GM12878 (cell line): Measurements from ENCODE around the gene COL25A1. TPM values are rescaled to one million over a fixed set of nuclear protein-coding genes. Genes with fewer than 3 reads are reported as not detected.

Experiments used
- ATAC-seq: fragments of 200-7000 bp; cut with Tn5 transposase; 3 replicates; pipeline ENCODE4 v1.9.1; 2020; ENCODE audit warnings: mild to moderate bottlenecking, moderate library complexity
- BruUV-seq: library from RNA; stranded (reverse); fragments of 400-500 nt; replicated peaks from 2 replicates; lab custom pipeline; 2021; lab: Mats Ljungman, UMichigan
- CTCF ChIA-PET: fragments of 300-600 bp; sonication (Branson Sonifier 250); formaldehyde crosslinking; extraction: SDS; loops from one replicate; lab custom pipeline; 2021; ENCODE audit warnings: inconsistent platforms; lab: Yijun Ruan, JAX
- POLR2A ChIA-PET: fragments of 350-600 bp; formaldehyde crosslinking; extraction: SDS; loops from one replicate; lab custom pipeline; 2021; ENCODE audit warnings: inconsistent platforms; lab: Charles Lee
- RAD21 ChIA-PET: fragments of 300-600 bp; sonication (Branson Sonifier 250); formaldehyde crosslinking; loops from one replicate; lab custom pipeline; 2023; ENCODE audit warnings: antibody characterized with exemption; ENCODE audit not compliant: unreplicated experiment; lab: Charles Lee
- SMC1A ChIA-PET: fragments of 300-600 bp; sonication (Branson Sonifier 250); formaldehyde crosslinking; loops from one replicate; lab custom pipeline; 2023; ENCODE audit not compliant: unreplicated experiment, uncharacterized antibody; lab: Charles Lee
- DNase-seq: peaks from one replicate; pipeline ENCODE4 v3.0.0-alpha.2; 2011; ENCODE audit warnings: low read depth, low spot score
- FAIRE-seq: peaks from 3 replicates; lab custom pipeline; 2011; peaks lifted over from hg19 to GRCh38; lab: Jason Lieb, UNC
- H2AFZ ChIP-seq: 2 replicates; pipeline ENCODE4 v1.6.0; 2011; ENCODE audit warnings: low read depth, low read length, control low read depth; ENCODE audit not compliant: control insufficient read depth
- H3K27ac ChIP-seq: 2 replicates; pipeline ENCODE4 v1.5.1; 2011; ENCODE audit warnings: control low read depth; ENCODE audit not compliant: control insufficient read depth, insufficient read depth
- H3K27me3 ChIP-seq, 2 experiments: replicated peaks in 1 of 2; 2 replicates each; pipeline versions ENCODE4 v1.6.0 to v1.6.1; 2011; ENCODE audit warnings: low read length in 1 of 2; ENCODE audit not compliant: control insufficient read depth in 2 of 2, insufficient read depth in 2 of 2
- H3K36me3 ChIP-seq, 2 experiments: 2 replicates each; pipeline ENCODE4 v1.5.1; 2011; ENCODE audit warnings: low read length in 1 of 2; ENCODE audit not compliant: control insufficient read depth in 2 of 2, insufficient read depth in 2 of 2
- H3K4me1 ChIP-seq: 2 replicates; pipeline ENCODE4 v1.6.1; 2011; ENCODE audit warnings: mild to moderate bottlenecking, low read length, moderate library complexity, mixed read lengths; ENCODE audit not compliant: control insufficient read depth, insufficient read depth
- H3K4me2 ChIP-seq: 2 replicates; pipeline ENCODE4 v1.6.0; 2011; ENCODE audit warnings: control low read depth; ENCODE audit not compliant: control insufficient read depth, insufficient read depth
- H3K4me3 ChIP-seq: fragments of 200-600 bp; sonication (generic); 2 replicates; pipeline ENCODE4 v1.5.1; 2016
- H3K79me2 ChIP-seq: 2 replicates; pipeline ENCODE4 v1.6.0; 2011; ENCODE audit warnings: low read length; ENCODE audit not compliant: control insufficient read depth, insufficient read depth
- H3K9ac ChIP-seq: 2 replicates; pipeline ENCODE4 v1.8.0; 2011; ENCODE audit warnings: low read length, control low read depth, mixed read lengths; ENCODE audit not compliant: control insufficient read depth, insufficient read depth
- H3K9me3 ChIP-seq: replicated peaks from 3 replicates; pipeline ENCODE4 v1.5.1; 2011; ENCODE audit warnings: mild to moderate bottlenecking, low read length; ENCODE audit not compliant: control insufficient read depth, insufficient read depth
- H4K20me1 ChIP-seq: 2 replicates; pipeline ENCODE4 v1.6.0; 2011; ENCODE audit not compliant: control insufficient read depth, insufficient read depth
- FOXM1 ChIP-seq: IDR thresholded peaks from 2 replicates; pipeline ENCODE4 v1.6.1; 2012; ENCODE audit warnings: low read depth, mild to moderate bottlenecking, inconsistent platforms, low read length, moderate library complexity
- ZZZ3 ChIP-seq: IDR thresholded peaks from 2 replicates; pipeline ENCODE4 v1.6.1; 2011; ENCODE audit warnings: low read depth; ENCODE audit not compliant: control insufficient read depth, insufficient read length
- whole genome bisulfite sequencing: methylation state at CpG from one replicate; pipeline ENCODE4 v1.1.6; 2016; ENCODE audit warnings: low lambda C conversion rate; ENCODE audit not compliant: insufficient replicate concordance, insufficient coverage; ENCODE audit errors: missing lambda C conversion rate; 5-methylcytosine and 5-hydroxymethylcytosine counted together
- in situ Hi-C: fragments of 300-500 bp; cut with MboI; formaldehyde crosslinking; loops from 9 replicates; pipeline ENCODE4 v1.14.3; 2018; ENCODE audit warnings: mixed read lengths
- intact Hi-C: fragments of 100-400 bp; cut with micrococcal nuclease; formaldehyde crosslinking; loops from one replicate; pipeline ENCODE4 v1.14.2; 2022; ENCODE audit not compliant: unreplicated experiment
- polyA plus RNA-seq, 11 experiments: library from polyadenylated mRNA; depleted of rRNA in 4 of 11; unstranded in 6 of 11; stranded (reverse) in 5 of 11; fragments of >200 nt; fragmentation: Nextera tagmentation in 4 of 11; fragmentation: Illumina TruSeq in 1 of 11; extraction: Ambion mirVana in 4 of 11; extraction: Trizol in 1 of 11; gene quantifications; 1 replicate in 1 of 11; 2 replicates in 10 of 11; pipeline versions ENCODE4 v1.2.1 to v1.2.3, GENCODE V29; 2011 to 2016; ENCODE audit warnings: inconsistent platforms in 2 of 11, missing spikeins in 2 of 11, low read depth in 1 of 11
- total RNA-seq, 4 experiments: library from RNA; depleted of rRNA in 3 of 4; stranded (reverse); fragments of >200 nt in 3 of 4; fragmentation: Illumina TruSeq in 1 of 4; extraction: Trizol in 1 of 4; gene quantifications; 2 replicates each; pipeline versions ENCODE4 v1.2.1 to v1.2.3, GENCODE V29; 2013 to 2021
- TF ChIP-seq, protein P1 (sequence below): IDR thresholded peaks from 2 replicates; pipeline ENCODE4 v1.6.1; 2012; ENCODE audit warnings: low read length, inconsistent platforms
- TF ChIP-seq, protein P2 (sequence below): fragments of 450-650 bp; IDR thresholded peaks from 2 replicates; pipeline ENCODE4 v1.6.1; 2016; ENCODE audit warnings: mild to moderate bottlenecking

Gene COL25A1
- total and polyA plus RNA-seq, 10 of the 15 experiments (the other 5 are each of a cell fraction or from before 2014, with no cell fraction given) = 0.01 to 0.26 (median 0.12) TPM; not detected in 6

DNA sequence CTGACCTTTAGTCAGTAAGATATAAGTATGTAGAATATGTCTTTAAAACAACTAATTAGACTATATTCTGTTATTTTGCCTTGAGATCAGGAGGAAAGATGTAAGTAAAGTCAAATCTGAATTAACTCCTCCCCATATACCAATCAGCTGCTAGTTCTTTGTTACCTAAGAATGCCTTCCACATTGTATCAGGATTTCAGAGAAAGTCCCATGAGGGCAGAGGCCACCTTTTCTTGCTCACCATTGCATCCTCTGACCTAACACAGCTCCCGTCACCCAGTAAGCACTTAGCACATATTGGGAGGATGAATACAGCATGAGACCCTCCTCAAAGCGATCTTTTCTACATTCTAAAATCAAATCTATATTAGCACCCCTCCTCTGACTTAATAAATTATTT is 87.0 kb downstream of the COL25A1 start:
- intact Hi-C loops = no loop called here
- WGBS = 17% methylated on average over 2 of the region's 2 CpGs
- in situ Hi-C loops = no loop called here
- Histone ChIP-seq H3K79me2 (no peaks in the 10 kb centered on the region), H3K27ac (no peak overlapping the region), H3K9me3 (no peaks in the 10 kb centered on the region), H2AFZ (no peak overlapping the region), H3K4me1 (no peaks in the 10 kb centered on the region), H3K9ac (no peak overlapping the region), H4K20me1 (no peaks in the 10 kb centered on the region), H3K27me3 (no peaks in the 10 kb centered on the region), H3K4me2 (no peak overlapping the region), H3K4me3 (no peak overlapping the region), H3K36me3 (no peaks in the 10 kb centered on the region)
- ChIA-PET RAD21 (interaction anchor here (1.2 kb wide), 1 partner anchor 78 kb away, joined by 6 read pairs; no protein-coding TSS in a partner anchor), POLR2A (no interaction called here), SMC1A (interaction anchor here (0.7 to 1.4 kb wide), 5 partner anchors 12 to 539 kb away, joined by 3 read pairs; no protein-coding TSS in a partner anchor), CTCF (interaction anchor here (0.7 to 1.5 kb wide), 4 partner anchors 24 to 643 kb away, joined by 3 to 5 read pairs (median 4); no protein-coding TSS in a partner anchor)
- ATAC-seq (no peak), FAIRE-seq (no peak), DNase-seq (no peak)
- BruUV-seq = no TSS peak
- TF ChIP-seq, protein P1, sequence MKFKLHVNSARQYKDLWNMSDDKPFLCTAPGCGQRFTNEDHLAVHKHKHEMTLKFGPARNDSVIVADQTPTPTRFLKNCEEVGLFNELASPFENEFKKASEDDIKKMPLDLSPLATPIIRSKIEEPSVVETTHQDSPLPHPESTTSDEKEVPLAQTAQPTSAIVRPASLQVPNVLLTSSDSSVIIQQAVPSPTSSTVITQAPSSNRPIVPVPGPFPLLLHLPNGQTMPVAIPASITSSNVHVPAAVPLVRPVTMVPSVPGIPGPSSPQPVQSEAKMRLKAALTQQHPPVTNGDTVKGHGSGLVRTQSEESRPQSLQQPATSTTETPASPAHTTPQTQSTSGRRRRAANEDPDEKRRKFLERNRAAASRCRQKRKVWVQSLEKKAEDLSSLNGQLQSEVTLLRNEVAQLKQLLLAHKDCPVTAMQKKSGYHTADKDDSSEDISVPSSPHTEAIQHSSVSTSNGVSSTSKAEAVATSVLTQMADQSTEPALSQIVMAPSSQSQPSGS = no peak
- TF ChIP-seq ZZZ3 (no peak), FOXM1 (no peak)
- TF ChIP-seq, protein P2, sequence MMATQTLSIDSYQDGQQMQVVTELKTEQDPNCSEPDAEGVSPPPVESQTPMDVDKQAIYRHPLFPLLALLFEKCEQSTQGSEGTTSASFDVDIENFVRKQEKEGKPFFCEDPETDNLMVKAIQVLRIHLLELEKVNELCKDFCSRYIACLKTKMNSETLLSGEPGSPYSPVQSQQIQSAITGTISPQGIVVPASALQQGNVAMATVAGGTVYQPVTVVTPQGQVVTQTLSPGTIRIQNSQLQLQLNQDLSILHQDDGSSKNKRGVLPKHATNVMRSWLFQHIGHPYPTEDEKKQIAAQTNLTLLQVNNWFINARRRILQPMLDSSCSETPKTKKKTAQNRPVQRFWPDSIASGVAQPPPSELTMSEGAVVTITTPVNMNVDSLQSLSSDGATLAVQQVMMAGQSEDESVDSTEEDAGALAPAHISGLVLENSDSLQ = no peak
